HepG2 (cell line): ENCODE data around the gene UNC13D. TPM values are rescaled to one million over a fixed set of nuclear protein-coding genes. Genes with fewer than 3 reads are reported as not detected.

ENCODE experiments used
- KAT7 ChIP-seq: IDR thresholded peaks from 2 replicates; pipeline ENCODE4 v1.6.1; 2018; ENCODE audit warnings: borderline replicate concordance, missing compliant biosample characterization
- MBNL3 ChIP-seq: fragments of 250-450 bp; sonication (Bioruptor Pico); conservative IDR thresholded peaks from 2 replicates; pipeline ENCODE4 v1.8.0; 2022; ENCODE audit warnings: mild to moderate bottlenecking, inconsistent platforms
- PHB2 ChIP-seq: fragments of 450-650 bp; IDR thresholded peaks from 2 replicates; pipeline ENCODE4 v1.6.1; 2018; ENCODE audit not compliant: partially characterized antibody
- SP140L ChIP-seq: sonication (generic); formaldehyde crosslinking; IDR thresholded peaks from 2 replicates; pipeline ENCODE4 v1.4.0; 2020; ENCODE audit warnings: missing genetic modification reagents, borderline replicate concordance
- SPEN ChIP-seq: sonication (generic); formaldehyde crosslinking; IDR thresholded peaks from 2 replicates; pipeline ENCODE4 v1.5.1; 2020; ENCODE audit warnings: low read depth, mild to moderate bottlenecking, missing genetic modification reagents
- SSRP1 ChIP-seq: IDR thresholded peaks from 2 replicates; pipeline ENCODE4 v1.6.1; 2016; ENCODE audit warnings: control low read depth
- U2AF1 ChIP-seq: fragments of 200-400 bp; formaldehyde crosslinking; optimal IDR thresholded peaks from 2 replicates; pipeline ENCODE3; 2017; ENCODE audit warnings: mild to moderate bottlenecking, low read depth, low read length
- ZBTB8A ChIP-seq: sonication (generic); formaldehyde crosslinking; IDR thresholded peaks from 2 replicates; pipeline ENCODE4 v1.4.0; 2020; ENCODE audit warnings: mild to moderate bottlenecking, low read depth, missing genetic modification reagents, borderline replicate concordance
- ZNF460 ChIP-seq: sonication (generic); formaldehyde crosslinking; IDR thresholded peaks from 2 replicates; pipeline ENCODE4 v1.5.1; 2020; ENCODE audit warnings: missing genetic modification reagents, mild to moderate bottlenecking, borderline replicate concordance
- ZNF775 ChIP-seq: sonication (generic); formaldehyde crosslinking; IDR thresholded peaks from 2 replicates; pipeline ENCODE4 v1.4.0; 2020; ENCODE audit warnings: missing genetic modification reagents, mild to moderate bottlenecking, moderate library complexity, borderline replicate concordance
- polyA plus RNA-seq, 8 experiments: library from polyadenylated mRNA; depleted of rRNA in 3 of 8; stranded (reverse) in 7 of 8; unstranded in 1 of 8; fragments of >200 nt; fragmentation: Illumina TruSeq in 4 of 8; extraction: Trizol in 4 of 8; gene quantifications; 2 replicates each; pipeline versions ENCODE4 v1.2.1 to v1.2.3, GENCODE V29; 2011 to 2016; ENCODE audit warnings: low read depth in 4 of 8, missing spikeins in 1 of 8, mixed read lengths in 1 of 8; ENCODE audit not compliant: insufficient read depth in 1 of 8
- total RNA-seq, 5 experiments: library from RNA; depleted of rRNA; stranded (reverse); fragments of >200 nt; fragmentation: Illumina TruSeq; extraction: Trizol; gene quantifications; 2 replicates each; pipeline ENCODE4 v1.2.3, GENCODE V29; 2016; ENCODE audit warnings: low read depth in 1 of 5
- TF ChIP-seq, protein P1 (sequence below): sonication (generic); formaldehyde crosslinking; IDR thresholded peaks from 2 replicates; pipeline ENCODE4 v1.4.0; 2020; ENCODE audit warnings: missing genetic modification reagents
- TF ChIP-seq, protein P2 (sequence below): sonication (generic); formaldehyde crosslinking; IDR thresholded peaks from 2 replicates; pipeline ENCODE4 v1.5.1; 2020; ENCODE audit warnings: missing genetic modification reagents, mild to moderate bottlenecking, borderline replicate concordance
- TF ChIP-seq, protein P3 (sequence below): IDR thresholded peaks from 2 replicates; pipeline ENCODE4 v1.6.1; 2016
- TF ChIP-seq, protein P4 (sequence below): sonication (generic); formaldehyde crosslinking; IDR thresholded peaks from 2 replicates; pipeline ENCODE4 v1.5.1; 2020; ENCODE audit warnings: missing genetic modification reagents, mild to moderate bottlenecking, borderline replicate concordance
- TF ChIP-seq, protein P5 (sequence below): sonication (generic); formaldehyde crosslinking; IDR thresholded peaks from 2 replicates; pipeline ENCODE4 v1.9.0; 2021; ENCODE audit warnings: mild to moderate bottlenecking, missing genetic modification reagents

The UNC13D gene
- total and polyA plus RNA-seq, 2 of the 13 experiments (the other 11 are each of a cell fraction or from before 2014, with no cell fraction given) = 29.7 to 42.7 TPM

DNA sequence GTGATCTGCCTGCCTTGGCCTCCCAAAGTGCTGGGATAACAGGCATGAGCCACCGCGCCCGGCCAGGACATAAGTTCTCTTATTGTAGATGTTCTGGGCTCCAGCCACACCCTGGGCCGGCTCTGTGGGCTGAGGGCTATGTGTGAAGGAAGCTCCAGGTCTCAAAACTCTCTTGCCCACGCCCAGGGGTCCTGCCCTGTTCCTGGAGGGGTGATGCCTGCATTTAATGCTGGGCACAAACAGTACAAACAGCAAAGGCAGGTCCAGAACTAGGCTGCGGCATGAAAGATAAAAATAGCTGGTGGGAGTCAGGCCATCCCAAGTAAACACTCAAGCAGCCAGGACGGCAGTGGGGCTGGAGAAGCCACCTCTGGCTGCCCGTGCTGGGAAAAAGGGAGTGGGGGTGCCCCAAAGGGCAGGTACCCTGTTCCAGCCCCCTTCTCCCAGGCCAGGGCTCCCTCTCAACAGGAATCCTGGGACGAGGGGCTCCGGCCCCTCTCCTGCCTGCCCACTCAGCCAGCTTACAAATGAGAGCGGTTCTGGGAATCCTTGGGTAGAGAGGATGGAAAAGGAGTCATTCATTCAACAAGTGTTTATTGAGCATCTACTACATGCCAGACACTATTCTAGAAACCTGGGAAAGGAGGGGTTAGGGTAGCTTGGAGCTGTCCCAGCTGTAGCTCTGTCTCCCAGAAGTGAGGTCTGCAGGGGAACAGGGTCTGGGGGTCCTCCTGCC lies 29.6 kb upstream of the UNC13D start (continued):
- TF ChIP-seq, protein P1, sequence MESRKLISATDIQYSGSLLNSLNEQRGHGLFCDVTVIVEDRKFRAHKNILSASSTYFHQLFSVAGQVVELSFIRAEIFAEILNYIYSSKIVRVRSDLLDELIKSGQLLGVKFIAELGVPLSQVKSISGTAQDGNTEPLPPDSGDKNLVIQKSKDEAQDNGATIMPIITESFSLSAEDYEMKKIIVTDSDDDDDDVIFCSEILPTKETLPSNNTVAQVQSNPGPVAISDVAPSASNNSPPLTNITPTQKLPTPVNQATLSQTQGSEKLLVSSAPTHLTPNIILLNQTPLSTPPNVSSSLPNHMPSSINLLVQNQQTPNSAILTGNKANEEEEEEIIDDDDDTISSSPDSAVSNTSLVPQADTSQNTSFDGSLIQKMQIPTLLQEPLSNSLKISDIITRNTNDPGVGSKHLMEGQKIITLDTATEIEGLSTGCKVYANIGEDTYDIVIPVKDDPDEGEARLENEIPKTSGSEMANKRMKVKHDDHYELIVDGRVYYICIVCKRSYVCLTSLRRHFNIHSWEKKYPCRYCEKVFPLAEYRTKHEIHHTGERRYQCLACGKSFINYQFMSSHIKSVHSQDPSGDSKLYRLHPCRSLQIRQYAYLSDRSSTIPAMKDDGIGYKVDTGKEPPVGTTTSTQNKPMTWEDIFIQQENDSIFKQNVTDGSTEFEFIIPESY (CRISPR knock-in tag) = no peak
- TF ChIP-seq SPEN (CRISPR knock-in tag) (no peak), ZNF775 (no peak), SSRP1 (0 out of 2 replicates have a peak, but pooled peaks have one; percentile 30), U2AF1 (no peak), KAT7 (CRISPR knock-in tag) (no peak), SP140L (CRISPR knock-in tag) (no peak), PHB2 (no peak), ZBTB8A (CRISPR knock-in tag) (no peak), ZNF460 (CRISPR knock-in tag) (no peak), MBNL3 (CRISPR knock-in tag) (no peak)
- TF ChIP-seq, protein P2, sequence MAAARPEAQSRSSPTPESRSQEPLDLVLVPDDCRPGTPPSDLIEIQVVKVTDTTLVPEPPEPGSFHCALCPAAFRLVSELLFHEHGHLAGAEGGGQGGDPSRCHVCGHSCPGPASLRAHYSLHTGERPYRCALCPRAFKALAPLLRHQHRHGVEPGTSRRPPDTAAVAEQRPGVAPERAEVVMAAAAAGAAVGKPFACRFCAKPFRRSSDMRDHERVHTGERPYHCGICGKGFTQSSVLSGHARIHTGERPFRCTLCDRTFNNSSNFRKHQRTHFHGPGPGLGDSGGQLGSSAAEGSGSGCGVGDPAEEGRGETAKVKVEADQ (CRISPR knock-in tag) = no peak
- TF ChIP-seq, protein P3, sequence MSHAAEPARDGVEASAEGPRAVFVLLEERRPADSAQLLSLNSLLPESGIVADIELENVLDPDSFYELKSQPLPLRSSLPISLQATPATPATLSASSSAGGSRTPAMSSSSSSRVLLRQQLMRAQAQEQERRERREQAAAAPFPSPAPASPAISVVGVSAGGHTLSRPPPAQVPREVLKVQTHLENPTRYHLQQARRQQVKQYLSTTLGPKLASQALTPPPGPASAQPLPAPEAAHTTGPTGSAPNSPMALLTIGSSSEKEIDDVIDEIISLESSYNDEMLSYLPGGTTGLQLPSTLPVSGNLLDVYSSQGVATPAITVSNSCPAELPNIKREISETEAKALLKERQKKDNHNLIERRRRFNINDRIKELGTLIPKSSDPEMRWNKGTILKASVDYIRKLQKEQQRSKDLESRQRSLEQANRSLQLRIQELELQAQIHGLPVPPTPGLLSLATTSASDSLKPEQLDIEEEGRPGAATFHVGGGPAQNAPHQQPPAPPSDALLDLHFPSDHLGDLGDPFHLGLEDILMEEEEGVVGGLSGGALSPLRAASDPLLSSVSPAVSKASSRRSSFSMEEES = no peak
- TF ChIP-seq, protein P4, sequence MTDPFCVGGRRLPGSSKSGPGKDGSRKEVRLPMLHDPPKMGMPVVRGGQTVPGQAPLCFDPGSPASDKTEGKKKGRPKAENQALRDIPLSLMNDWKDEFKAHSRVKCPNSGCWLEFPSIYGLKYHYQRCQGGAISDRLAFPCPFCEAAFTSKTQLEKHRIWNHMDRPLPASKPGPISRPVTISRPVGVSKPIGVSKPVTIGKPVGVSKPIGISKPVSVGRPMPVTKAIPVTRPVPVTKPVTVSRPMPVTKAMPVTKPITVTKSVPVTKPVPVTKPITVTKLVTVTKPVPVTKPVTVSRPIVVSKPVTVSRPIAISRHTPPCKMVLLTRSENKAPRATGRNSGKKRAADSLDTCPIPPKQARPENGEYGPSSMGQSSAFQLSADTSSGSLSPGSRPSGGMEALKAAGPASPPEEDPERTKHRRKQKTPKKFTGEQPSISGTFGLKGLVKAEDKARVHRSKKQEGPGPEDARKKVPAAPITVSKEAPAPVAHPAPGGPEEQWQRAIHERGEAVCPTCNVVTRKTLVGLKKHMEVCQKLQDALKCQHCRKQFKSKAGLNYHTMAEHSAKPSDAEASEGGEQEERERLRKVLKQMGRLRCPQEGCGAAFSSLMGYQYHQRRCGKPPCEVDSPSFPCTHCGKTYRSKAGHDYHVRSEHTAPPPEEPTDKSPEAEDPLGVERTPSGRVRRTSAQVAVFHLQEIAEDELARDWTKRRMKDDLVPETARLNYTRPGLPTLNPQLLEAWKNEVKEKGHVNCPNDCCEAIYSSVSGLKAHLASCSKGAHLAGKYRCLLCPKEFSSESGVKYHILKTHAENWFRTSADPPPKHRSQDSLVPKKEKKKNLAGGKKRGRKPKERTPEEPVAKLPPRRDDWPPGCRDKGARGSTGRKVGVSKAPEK = no peak
- TF ChIP-seq, protein P5, sequence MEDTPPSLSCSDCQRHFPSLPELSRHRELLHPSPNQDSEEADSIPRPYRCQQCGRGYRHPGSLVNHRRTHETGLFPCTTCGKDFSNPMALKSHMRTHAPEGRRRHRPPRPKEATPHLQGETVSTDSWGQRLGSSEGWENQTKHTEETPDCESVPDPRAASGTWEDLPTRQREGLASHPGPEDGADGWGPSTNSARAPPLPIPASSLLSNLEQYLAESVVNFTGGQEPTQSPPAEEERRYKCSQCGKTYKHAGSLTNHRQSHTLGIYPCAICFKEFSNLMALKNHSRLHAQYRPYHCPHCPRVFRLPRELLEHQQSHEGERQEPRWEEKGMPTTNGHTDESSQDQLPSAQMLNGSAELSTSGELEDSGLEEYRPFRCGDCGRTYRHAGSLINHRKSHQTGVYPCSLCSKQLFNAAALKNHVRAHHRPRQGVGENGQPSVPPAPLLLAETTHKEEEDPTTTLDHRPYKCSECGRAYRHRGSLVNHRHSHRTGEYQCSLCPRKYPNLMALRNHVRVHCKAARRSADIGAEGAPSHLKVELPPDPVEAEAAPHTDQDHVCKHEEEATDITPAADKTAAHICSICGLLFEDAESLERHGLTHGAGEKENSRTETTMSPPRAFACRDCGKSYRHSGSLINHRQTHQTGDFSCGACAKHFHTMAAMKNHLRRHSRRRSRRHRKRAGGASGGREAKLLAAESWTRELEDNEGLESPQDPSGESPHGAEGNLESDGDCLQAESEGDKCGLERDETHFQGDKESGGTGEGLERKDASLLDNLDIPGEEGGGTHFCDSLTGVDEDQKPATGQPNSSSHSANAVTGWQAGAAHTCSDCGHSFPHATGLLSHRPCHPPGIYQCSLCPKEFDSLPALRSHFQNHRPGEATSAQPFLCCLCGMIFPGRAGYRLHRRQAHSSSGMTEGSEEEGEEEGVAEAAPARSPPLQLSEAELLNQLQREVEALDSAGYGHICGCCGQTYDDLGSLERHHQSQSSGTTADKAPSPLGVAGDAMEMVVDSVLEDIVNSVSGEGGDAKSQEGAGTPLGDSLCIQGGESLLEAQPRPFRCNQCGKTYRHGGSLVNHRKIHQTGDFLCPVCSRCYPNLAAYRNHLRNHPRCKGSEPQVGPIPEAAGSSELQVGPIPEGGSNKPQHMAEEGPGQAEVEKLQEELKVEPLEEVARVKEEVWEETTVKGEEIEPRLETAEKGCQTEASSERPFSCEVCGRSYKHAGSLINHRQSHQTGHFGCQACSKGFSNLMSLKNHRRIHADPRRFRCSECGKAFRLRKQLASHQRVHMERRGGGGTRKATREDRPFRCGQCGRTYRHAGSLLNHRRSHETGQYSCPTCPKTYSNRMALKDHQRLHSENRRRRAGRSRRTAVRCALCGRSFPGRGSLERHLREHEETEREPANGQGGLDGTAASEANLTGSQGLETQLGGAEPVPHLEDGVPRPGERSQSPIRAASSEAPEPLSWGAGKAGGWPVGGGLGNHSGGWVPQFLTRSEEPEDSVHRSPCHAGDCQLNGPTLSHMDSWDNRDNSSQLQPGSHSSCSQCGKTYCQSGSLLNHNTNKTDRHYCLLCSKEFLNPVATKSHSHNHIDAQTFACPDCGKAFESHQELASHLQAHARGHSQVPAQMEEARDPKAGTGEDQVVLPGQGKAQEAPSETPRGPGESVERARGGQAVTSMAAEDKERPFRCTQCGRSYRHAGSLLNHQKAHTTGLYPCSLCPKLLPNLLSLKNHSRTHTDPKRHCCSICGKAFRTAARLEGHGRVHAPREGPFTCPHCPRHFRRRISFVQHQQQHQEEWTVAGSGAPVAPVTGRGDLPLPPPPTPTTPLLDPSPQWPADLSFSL (CRISPR knock-in tag) = no peak
